Pulmonary artery endothelial cell (primary cell): Measurements from ENCODE around the gene LRRC46. TPM values are rescaled to one million over a fixed set of nuclear protein-coding genes. Genes with fewer than 3 reads are reported as not detected.

Source experiments
- DNase-seq: peaks from one replicate; pipeline ENCODE4 v3.0.0-alpha.2; 2011; ENCODE audit warnings: low read depth, low spot score
- total RNA-seq: library from RNA; depleted of rRNA; stranded (reverse); fragments of >200 nt; gene quantifications from 2 replicates; pipeline ENCODE4 v1.2.3, GENCODE V29; 2014

Gene LRRC46
- total RNA-seq, 1 donor from 2014 or later, result not detected

DNA sequence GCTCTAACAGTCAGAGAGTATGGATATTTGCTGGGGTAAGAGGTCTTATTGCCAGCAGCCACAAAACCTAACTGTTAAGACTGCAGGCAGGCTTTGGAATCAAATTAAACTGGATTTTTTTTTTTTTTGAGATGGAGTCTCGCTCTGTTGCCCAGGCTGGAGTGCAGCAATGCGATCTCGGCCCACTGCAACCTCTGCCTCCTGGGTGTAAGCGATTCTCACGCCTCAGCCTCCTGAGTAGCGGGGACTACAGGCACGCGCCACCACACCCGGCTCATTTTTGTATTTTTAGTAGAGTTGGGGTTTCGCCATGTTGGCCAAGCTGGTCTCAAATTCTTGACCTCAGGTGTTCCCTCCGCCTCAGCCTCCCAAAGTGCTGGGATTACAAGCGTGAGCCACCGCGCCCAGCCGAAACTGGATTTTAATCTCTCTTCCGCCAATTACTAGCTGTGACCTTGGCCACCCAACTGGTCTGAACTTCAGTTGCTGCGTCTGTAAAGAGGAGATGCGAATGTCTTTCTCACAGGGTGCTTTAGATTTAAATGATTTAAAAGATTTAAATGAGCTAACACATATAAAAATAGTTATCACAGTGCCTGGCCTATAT lies 971 bp upstream of the LRRC46 start:
- DNase-seq, result no peak

- no peak for DNase-seq
Observed at GRCh38 chr17:47831934-47832327, 461 bp downstream of the LRRC46 start.

DNA sequence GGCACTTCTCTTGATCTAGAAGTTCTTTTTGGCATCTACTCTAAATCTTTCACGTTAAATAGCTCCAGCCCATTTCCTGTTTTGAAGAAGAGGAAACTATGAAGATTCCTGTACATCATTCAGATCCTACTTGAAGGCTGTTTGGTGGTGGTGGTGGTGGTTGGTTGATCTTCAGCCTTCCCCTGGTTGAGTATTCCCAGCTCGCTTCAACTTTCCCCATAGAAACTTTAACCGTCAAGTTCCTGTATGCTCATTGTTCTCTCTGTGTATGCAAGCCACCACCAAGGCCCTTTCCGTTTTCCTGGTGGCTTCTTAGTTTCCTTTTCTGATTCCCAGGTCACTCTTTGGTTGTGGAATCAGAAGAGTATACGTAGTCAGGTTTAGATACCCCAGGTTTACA lies 3.3 kb downstream of the LRRC46 start:
- no peak for DNase-seq

- DNase-seq, result no peak
Observed at GRCh38 chr17:47836601-47837000, 5.1 kb downstream of the LRRC46 start.

- no peak for DNase-seq
Observed at GRCh38 chr17:47837401-47838039, 6.0 kb downstream of the LRRC46 start.

GRCh38 chr17:47838636-47839035 lies 7.2 kb downstream of the LRRC46 start:
- no peak for DNase-seq

GRCh38 chr17:47839071-47839470 lies 7.6 kb downstream of the LRRC46 start:
- DNase-seq, result no peak

- DNase-seq, result no peak
Observed at GRCh38 chr17:47840001-47840741, 8.7 kb downstream of the LRRC46 start.

GRCh38 chr17:47840742-47841487 lies 9.4 kb downstream of the LRRC46 start, which contains the start of gene SCRN2:
Gene SCRN2 (minus strand): TSS chr17:47841273. CDS start chr17:47840843, 430 bp downstream.
- peak; percentile 44 for DNase-seq

DNA sequence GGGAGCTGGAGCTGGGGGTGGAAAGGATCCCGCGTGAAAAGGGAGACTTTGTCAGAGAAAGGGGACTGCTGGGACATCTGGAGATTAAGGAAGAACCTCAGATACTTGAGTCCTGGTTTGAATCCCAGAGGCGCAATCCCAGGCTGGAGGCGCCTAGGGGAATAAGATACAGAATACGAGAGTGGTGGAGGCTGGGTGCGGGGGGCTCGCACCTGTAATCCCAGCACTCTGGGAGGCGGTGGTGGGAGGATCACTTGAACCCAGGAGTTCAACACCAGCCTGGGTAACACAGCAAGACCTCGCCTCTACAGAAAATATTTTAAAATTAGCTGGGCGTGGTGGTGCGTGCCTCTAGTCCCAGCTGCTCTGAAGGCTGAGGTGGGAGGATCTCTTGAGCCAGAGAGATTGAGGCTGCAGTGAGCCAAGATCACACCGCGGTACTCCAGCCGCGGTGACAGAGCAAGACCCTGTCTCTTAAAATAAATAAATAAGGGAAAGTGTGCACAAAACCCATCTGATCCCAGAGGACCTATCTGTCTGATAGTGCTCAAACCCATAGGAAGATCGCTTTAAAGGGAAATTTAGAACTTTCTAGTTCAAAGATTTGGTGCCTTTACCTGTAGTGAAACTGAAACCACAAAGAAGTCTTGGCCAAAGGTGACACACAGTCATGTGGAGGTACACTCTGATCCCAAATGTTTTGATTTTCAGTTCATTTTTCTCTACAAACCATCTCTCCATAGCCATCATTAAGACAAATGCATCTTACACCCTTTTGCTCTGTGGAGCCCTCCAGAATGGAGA lies 10.2 kb downstream of the LRRC46 start:
- DNase-seq, result no peak

DNA sequence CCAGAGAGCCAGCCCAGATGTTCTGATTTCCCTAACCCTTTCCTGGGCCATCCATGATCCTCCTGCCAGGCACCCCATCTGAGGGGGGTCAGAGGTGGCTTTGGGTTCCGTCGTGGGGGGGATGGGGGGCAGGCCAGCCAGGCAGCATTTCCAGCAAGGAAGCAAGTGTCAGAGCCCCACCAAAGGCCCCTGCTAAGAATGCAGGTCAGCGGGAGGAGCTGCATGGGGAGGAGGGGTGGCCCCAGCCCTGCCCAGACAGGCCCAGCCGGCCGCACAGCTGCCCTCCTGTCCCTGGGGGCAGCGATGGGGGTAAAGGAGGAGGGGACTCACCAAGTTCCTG lies 11.9 kb downstream of the LRRC46 start:
- no peak for DNase-seq

- no peak for DNase-seq
Observed at GRCh38 chr17:47844227-47844626, 12.8 kb downstream of the LRRC46 start.

GRCh38 chr17:47844814-47845715 lies 13.6 kb downstream of the LRRC46 start:
- no peak for DNase-seq

DNA sequence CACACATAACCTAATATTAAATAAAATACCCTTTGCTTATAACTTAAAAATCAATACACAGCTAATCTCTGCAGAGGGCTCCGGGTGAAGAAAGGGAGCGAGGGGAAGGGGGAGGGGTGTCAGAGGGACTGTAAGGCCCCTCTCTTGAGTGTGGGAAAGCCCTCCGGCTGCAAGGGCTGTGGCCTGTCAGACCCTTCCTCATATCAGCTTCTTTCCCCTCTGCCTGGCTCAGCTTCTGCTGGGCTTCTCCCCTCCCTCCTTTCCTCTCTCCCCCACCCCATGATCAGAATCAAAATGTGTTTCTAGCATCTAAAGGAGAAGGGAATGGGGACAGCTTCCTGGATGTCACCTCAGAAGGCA lies 14.2 kb downstream of the LRRC46 start:
- no peak for DNase-seq

DNA sequence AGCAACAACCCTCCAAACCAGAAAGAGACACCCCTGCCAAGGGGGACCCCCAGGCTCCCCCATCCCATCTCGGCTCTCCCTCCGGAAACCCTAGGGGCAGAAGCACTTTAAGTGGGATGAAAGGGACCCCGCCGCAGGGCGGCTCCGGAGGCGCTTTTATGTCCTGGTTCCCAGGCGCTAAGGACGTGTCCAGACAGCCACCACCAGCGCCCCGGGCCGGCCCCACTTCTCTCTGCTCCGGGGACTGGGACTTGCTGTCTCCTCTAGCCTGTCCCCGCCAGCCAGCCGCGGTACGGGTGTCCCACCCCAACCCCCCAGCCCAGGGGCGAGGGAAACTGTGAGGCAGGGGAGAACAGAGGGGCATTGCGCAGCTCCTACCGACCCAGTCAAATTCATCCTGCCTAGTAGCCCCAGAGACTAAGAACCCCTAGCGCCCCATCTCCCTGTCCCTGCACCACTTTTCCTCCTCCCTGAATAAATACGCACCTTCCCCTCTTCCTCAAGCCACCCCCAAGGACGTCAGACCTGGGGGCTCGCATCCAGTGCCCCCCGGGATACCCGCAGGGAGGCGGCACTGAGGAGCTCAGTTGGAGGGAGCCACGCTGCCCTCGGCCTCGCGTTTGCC lies 15.4 kb downstream of the LRRC46 start:
- DNase-seq, result no peak

GRCh38 chr17:47847341-47848197 lies 16.1 kb downstream of the LRRC46 start:
- DNase-seq, result no peak

GRCh38 chr17:47848198-47848513 lies 16.7 kb downstream of the LRRC46 start:
- DNase-seq, result no peak

- DNase-seq, result no peak
Observed at GRCh38 chr17:47850373-47850691, 18.9 kb downstream of the LRRC46 start.
